Measurements from ENCODE around the gene CAAP1. TPM values are rescaled to one million over a fixed set of nuclear protein-coding genes. Genes with fewer than 3 reads are reported as not detected.

Gene CAAP1
- total RNA-seq (2022; extraction: Qiagen RNA extraction), result 17.2 to 26.7 TPM (median 23.5 TPM) in 5 replicates

DNA sequence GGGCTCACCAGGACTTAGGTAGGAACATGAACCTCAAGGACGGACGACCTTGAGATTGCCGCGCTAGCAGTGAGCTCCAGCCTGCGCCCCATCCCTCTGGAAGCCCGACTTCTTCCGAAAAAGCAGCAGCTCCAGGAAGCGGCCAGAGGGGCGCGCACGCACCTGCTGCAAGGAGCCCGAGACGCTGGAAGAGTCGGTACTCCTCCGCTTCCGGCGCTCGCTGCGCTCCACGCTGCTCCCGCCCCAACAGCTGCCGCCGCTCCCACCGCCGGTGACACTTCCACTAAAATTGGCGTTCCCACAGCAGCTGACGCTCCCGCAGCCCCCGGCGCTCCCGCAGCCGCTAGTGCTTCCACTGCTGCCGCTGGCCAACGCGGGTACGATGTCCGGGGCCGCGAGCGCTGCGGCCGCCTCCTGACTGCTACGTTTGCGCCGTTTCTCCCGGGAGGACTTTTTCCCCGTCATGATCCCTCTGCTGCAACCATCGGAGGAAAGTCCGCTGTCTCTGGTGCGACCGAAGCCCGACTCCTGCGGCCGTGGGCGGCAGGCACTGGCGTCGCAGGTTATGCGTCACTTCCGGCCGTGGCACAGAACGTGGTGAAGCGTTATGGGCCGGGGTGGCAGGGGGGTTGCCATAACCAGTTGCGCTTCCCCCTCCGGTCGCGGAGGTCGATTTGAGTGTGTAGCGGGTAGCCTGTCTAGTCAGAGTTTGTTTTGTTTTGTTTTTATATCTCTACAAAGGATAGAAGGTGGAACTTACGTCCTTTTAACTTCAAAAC, at the start of gene CAAP1:
TSS of gene CAAP1 (minus strand) at position 552 of the 779 bp plus-strand sequence. CDS start at position 465, 87 bp downstream.

Other genes starting within 250 kb of the CAAP1 start
- gene PLAA, start 54.4 kb upstream of the CAAP1 start, total RNA-seq (2022; extraction: Qiagen RNA extraction), result 28.2 to 41.4 TPM (median 31.3 TPM) in 5 replicates
- 11.6 to 15.5 TPM (median 12.9 TPM) in 5 replicates for gene IFT74, start 63.6 kb upstream of the CAAP1 start, total RNA-seq (2022; extraction: Qiagen RNA extraction)
- not detected in 5 replicates for gene LRRC19, start 112.9 kb upstream of the CAAP1 start, total RNA-seq (2022; extraction: Qiagen RNA extraction)
- gene TEK, start 216.4 kb upstream of the CAAP1 start, total RNA-seq (2022; extraction: Qiagen RNA extraction), result 0.09 to 0.15 TPM (median 0.12 TPM) in 5 replicates

All from A549 treated with Hydrocortisone at 1 μM for 4 hours (cell line).